B cell (primary cell): ENCODE results near the gene TAF6.

Experiments used
- EZH2 ChIP-seq: IDR thresholded peaks from 2 replicates; pipeline ENCODE4 v1.6.1; 2012; ENCODE audit warnings: borderline replicate concordance, low read depth, mild to moderate bottlenecking, moderate library complexity, low read length; ENCODE audit not compliant: insufficient read depth, poor library complexity, severe bottlenecking
- TF ChIP-seq, protein P1 (sequence below): fragments of 200-600 bp; IDR thresholded peaks from one replicate; pipeline ENCODE4 v1.8.0; 2022; ENCODE audit warnings: antibody characterized with exemption, mild to moderate bottlenecking

DNA sequence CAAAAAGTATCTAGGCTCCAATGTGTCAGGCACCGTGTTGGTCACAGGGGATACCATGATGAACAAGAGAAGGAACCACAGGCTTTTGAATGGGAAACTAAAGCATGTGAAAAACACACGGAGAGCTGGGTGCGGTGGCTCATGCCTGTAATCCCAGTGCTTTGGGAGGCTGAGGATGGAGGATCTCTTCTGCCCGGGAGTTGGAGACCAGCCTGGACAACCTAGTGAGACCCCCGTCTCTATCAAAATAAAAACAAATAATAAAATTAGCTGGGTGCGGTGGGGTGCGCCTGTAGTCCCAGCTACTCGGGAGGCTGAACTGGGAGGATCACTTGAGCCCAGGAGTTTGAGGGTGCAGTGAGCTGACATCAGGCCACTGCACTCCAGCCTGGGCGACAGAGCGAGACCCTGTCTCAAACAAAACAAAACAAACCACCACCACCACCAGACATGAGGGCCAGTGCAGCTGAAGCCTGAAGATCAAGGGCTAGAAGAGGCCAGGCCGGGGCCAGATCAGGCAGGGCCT lies 31.0 kb downstream of the TAF6 start:
- TF ChIP-seq, protein P1, sequence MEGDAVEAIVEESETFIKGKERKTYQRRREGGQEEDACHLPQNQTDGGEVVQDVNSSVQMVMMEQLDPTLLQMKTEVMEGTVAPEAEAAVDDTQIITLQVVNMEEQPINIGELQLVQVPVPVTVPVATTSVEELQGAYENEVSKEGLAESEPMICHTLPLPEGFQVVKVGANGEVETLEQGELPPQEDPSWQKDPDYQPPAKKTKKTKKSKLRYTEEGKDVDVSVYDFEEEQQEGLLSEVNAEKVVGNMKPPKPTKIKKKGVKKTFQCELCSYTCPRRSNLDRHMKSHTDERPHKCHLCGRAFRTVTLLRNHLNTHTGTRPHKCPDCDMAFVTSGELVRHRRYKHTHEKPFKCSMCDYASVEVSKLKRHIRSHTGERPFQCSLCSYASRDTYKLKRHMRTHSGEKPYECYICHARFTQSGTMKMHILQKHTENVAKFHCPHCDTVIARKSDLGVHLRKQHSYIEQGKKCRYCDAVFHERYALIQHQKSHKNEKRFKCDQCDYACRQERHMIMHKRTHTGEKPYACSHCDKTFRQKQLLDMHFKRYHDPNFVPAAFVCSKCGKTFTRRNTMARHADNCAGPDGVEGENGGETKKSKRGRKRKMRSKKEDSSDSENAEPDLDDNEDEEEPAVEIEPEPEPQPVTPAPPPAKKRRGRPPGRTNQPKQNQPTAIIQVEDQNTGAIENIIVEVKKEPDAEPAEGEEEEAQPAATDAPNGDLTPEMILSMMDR, result no peak
- no peak for TF ChIP-seq EZH2
